Stimulated activated CD8-positive, alpha-beta memory T cell treated with anti-CD3 and anti-CD28 coated beads, Interleukin-7, amount 100 ng/mL, for 4 hours (primary cell): ENCODE results near the gene METTL8.

ENCODE experiments used
- DNase-seq, 2 donors: peaks; one replicate each; pipeline ENCODE4 v3.0.0-alpha.2; 2020; ENCODE audit warnings: low read depth in 2 of 2

Gene METTL8, protein sequence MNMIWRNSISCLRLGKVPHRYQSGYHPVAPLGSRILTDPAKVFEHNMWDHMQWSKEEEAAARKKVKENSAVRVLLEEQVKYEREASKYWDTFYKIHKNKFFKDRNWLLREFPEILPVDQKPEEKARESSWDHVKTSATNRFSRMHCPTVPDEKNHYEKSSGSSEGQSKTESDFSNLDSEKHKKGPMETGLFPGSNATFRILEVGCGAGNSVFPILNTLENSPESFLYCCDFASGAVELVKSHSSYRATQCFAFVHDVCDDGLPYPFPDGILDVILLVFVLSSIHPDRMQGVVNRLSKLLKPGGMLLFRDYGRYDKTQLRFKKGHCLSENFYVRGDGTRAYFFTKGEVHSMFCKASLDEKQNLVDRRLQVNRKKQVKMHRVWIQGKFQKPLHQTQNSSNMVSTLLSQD

DNA sequence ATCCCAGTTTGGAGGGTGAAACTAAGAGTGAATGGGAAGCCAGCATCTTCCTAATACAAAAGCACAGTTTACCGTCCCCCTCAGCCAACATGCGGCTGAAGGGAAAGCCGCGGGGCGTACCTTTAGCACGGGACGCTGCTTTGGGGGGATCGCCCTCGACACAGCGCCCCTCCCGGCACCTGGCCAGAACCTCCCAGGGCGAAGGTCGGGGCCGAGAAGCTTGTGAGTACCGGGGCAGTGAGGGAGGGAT lies at the start of gene METTL8:
Gene METTL8, minus strand, starts transcription at position 228 of the 250 bp plus-strand sequence. CDS start 41,805 bp downstream, outside the sequence.
- DNase-seq: no peak

DNA sequence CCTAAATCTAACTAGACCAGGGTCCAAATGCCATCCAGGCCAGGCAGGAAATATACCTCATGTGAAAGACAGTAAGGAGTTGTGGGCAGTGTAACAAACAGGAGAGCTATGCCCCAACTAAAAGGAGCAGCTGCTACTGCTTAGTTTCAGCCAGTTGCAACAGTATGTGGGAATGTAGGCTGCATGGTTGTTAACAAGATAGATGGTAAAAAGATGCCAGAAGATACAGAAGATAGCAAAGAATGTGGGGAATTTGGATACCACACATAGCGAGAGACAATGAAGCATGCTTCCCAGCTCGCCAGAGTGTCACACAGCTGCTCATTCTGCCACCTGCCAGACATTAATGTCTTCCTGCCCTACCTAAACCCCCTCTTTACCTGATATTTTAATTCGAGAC lies 49.1 kb upstream of the METTL8 start:
- DNase-seq: no peak

DNA sequence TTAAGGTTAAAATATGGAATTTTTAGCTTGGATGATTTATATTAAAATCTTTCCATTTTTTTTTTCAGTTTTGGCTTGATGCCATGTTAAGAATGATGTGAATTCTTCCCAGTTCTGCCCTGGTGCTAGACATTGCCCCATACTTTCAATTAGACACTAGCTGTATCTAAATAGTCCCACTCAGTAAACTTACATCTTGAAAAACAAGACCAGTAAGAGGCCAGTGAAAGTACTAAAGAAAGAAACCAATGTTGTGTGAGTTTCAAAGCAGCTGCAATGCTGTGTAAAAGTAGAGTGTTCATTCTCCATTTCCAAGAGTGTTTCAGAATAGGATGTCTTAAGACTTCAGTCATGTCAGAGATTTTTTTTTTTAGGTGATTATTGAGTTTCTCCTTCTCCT lies 48.5 kb upstream of the METTL8 start:
- DNase-seq: no peak

DNA sequence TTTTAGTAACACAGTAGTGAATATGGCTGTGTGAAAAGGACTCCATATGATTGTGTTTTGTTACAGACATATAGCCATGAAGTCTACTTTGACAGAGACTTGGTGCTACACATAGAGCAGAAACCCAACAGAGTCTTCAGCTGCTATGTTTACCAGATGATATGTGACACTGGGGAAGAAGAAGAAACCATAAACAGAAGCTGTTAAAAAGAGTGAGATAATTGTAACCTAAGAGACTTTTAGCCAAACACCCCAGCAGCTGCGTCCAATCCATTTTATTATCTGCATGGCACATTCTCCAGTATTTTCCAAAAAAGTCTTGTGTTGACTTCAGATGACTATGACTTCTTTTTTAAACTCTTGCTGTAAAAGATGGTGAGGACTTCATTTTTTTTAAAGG lies 47.1 kb upstream of the METTL8 start:
- no peak for DNase-seq

DNA sequence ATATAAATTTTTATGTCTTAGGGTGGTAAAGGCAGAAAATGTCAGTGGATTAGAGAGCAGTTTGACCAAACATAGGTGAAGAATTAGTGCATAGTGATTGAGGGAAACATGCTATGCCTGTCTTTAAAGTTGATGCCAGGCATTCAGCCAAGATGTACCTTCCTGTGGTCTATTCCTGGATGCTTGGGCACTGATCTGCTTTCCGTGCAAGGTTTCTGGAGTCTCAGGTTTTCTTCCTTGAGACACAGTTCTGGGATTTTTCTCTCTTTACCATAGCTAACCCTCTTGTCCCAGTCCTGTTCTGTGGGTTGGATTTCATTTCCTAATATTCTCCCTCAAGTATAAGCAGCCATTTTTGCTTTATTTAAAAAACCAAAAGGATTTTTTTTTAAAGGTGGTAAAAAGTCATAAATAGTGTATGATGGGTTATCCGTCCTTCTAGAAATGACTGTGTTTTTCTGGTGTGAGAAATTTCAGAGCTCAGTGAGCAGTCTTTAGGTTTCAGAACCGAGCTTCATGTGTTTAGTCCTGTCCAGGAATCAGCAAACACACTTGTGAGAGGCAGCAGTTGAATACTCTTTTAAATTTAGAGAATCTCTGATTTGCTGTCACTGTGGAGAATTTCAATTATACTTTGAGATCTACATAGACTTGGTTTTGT lies 45.5 kb upstream of the METTL8 start:
- DNase-seq: no peak

DNA sequence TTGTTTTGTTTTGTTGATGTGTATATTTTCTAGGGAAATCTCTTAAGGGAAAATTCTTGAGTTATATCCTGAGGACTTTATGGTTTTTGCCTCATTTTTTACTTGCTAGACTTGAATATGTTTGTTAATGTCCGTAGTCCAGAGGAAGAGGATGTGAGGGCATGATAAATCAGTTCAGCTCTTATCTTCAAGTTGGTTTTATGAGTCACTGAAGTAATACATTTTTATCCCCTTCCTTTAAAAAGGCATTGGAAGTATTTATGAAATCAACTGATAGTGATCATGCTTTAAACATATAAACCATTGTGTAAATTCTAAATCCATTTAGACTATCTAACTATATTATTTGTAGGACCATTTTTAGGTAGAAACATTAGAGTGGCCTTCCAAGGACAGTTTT lies 44.6 kb upstream of the METTL8 start:
- no peak for DNase-seq

DNA sequence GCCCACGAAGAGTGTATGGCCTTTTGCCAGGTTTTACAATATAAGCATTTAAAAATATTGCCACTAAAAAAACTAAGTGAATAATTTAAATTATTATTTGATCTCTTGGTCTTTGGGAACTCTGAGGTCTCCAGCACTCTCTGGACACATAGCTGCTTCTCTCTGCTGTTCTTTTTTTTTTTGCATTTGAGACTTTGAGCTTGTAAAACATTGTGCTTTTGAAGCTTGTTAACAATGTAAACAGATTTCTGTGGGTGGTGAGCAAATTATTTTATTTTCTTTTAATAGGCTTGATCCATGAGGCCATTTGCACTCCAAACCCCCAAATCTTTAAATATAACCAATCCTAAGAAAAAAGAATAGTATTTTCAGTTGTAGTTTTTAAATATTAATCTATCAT lies 42.2 kb upstream of the METTL8 start:
- DNase-seq: no peak

DNA sequence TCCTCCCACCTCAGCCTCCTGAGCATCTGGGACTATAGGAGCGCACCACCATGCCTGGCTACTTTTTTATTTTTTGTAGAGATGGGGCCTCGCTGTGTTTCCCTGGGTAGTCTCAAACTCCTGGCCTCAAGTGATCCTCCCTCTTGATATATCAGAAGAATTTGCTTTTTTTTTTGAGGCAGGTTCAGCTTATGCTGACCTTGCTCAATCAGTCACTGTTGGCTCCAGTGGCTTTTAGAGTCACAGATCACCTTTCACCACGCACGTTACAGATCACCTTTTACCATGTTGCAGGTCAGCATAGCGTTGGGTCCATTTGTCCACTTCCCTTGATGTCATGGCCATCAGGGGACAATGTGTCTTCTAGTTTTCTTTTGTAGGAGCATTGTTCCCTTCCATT lies 36.3 kb upstream of the METTL8 start:
- no peak for DNase-seq

DNA sequence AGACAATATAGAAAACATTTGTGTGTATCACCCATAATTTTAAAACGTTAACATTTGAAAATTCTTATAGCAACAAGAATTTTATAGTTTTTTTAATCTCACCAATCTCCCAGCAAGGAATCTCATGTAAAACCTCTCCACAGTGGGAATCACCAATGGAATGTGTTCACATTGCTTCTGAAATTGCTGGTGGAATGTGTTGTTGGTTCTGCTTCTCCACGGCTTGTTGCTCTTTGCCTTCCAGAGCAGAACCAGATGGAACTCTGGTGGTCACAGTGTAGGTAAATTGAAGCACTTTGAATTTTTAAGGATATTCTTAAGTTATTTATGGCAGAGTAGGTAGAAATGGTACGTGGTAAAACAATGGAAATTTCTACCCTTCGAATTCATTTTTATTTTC lies 35.4 kb upstream of the METTL8 start:
- no peak for DNase-seq

DNA sequence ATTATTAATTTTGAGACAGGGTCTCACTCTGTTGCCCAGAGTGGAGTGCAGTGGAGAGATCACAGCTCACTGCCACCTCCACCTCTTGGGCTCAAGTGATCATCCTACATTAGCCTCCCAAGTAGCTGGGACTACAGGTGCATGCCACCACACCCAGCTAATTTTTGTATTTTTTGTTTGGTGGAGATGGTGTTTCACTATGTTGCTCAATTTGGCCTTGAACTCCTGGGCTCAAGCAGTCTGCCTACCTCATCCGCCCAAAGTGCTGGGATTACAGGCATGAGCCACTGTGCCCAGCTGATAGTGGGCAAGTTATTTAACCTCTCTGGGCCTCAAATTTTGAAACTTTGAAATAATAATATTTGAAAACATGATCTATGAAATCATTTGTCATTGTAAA lies 26.7 kb upstream of the METTL8 start:
- DNase-seq: no peak

DNA sequence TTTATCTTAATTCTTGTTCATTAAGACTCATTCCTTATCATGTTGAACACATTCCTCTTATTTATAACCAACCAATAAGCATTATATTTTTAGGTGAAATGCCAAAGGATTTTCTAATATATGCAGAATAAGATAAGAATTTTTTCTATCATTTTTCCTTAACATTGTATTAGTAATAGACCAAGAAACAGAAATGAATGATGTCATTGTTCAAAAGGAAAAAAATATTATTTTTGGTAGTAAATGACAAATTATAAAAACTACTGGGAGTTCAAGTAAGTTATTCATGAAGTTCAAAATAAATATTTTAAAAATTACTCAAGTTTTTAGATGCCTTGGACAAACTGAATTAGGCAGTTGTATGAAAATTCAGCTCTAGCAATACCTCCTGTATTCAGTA lies 25.7 kb upstream of the METTL8 start:
- no peak for DNase-seq

DNA sequence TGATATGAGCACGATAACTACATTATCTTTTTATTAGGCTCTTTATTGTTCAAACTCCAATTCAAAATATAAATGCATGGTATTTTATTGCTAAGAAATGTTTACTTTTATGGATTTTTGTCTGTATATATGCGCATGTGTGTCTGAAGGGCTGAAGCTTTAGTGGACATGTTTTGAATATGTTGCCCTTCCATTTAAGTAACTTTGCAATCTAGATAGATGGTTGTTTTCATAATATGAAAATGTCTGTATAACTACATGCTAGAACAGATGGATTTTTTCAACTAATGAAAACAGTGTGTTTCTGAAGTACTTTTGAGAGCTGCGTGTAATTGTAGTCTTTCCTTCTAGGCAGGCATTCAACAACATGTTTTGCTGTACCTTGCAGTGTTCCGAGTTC lies 19.0 kb upstream of the METTL8 start:
- DNase-seq: no peak

DNA sequence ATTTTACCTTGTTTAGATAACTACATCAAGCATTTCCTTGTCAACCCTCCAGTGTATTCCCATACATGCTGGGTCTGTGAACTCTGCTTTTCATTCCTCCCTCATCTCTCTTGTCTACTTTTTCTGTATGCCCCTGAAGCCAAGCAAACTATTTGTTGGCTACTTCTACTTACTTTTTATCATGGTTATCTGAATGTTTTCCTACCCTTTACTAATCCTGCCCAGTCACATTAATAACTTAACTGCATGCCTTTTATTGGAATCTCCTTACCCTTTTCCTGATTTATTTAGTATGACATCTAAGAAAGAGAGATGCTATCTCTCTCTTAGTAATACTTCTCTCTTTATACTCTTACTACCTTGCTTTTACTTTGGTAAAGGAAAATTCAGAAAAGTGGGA lies 17.3 kb upstream of the METTL8 start:
- DNase-seq: no peak

DNA sequence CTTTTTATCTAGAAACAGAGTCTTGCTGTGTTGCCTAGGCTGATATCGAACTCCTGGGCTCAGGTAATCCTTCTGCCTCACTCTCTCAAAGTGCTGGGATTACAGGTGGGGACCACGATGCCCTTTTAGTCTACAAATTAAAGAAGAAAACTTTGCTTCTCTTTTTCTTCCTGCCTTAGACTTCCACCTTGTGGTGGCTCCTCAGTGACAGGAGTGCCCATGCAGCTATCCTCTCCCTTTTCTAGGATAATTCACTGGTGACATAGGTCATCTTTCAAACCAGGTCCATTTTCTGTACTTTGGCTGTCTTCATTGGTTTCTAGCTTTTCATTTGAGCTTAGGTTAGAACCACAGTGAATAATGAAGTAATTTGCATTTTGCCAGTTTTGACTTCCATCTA lies 13.9 kb upstream of the METTL8 start:
- DNase-seq: no peak

DNA sequence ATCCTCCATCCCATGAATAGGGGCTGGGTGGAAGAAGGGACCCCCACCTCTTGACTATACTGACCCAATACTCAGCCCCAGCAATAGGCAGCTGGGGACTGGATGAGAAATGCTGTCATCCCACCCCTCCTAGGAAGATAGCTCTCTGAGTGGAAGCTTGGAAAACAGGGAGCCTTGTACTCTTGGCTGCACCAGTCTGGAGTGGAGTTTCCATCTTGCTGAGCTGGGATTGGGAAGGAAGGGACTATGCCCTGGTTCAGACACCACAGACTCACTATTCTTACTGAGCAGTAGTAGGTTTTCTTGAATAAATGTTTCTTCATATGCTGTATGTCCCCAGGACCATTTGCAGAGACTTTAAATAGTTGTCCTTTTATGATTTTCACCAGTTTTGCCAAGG lies 7.7 kb upstream of the METTL8 start:
- DNase-seq: no peak

DNA sequence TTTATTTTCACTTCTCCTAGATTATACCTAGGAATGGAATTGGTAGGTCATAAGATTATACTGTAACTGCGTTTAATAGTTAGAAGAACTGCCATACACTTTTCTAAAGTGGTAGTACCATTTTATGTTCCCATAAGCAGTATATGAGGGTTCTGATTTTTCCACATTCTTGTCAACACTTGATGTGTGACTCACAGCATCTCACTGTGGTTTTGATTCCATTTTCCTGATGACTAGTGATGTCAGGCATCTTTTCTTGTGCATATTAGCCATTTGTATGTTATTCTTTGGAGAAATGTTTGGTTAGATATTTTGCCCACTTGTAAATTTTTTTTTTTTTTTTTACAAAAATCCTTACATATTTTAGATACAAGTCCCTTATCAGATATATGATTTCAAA lies 2.5 kb upstream of the METTL8 start:
- no peak for DNase-seq

DNA sequence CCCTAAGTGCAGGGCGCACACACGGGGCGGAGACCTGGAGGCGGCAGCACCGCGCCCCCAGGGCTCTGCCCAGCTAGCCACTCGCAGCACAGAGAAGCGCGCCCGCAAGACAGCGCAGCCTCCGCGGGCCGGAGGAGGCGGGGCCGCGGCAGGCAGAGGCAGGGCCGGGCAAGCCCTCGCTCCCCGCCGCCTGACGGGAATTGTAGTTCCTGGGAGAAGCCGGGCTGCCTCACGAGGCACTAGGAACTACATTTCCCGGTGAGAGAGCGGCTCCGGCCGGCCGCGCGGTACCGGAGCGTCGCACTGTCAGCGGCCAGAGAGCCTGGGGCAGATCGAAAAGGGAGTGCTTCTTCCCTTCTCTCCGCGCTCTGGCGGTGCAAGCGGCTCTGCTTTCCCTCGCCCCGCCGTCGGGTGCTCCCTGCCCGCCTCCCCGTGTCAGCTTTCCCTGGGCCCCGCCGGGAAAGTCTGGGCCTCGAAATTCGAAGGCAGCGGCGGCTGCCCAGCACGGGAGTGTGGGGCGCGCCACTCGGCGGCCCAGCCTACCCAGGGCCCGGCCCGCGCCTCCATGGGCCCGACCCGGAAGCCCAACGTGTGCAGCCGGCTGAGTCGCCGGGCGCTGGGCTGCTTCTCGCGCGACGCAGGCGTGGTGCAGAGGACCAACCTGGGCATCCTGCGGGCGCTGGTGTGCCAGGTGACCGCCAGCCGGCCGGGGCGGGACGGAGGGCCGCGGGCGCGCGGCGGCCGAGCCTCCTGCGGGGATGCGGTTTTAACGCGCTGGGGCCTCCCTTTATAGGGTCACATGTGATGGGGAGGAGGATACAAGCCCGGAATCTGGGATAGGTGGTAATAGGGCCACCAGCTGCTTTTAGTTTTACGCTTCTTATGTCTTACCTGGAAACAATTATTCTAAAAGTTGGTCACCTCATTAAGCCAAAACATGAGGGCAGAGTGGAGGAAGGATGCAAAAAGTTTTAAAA lies 511 bp upstream of the METTL8 start, which contains the start of gene DCAF17:
Gene DCAF17, plus strand, starts transcription at position 214 of the 977 bp plus-strand sequence. Its CDS starts 352 bp downstream, at position 566.
- DNase-seq: peak; percentile 88 to 95

DNA sequence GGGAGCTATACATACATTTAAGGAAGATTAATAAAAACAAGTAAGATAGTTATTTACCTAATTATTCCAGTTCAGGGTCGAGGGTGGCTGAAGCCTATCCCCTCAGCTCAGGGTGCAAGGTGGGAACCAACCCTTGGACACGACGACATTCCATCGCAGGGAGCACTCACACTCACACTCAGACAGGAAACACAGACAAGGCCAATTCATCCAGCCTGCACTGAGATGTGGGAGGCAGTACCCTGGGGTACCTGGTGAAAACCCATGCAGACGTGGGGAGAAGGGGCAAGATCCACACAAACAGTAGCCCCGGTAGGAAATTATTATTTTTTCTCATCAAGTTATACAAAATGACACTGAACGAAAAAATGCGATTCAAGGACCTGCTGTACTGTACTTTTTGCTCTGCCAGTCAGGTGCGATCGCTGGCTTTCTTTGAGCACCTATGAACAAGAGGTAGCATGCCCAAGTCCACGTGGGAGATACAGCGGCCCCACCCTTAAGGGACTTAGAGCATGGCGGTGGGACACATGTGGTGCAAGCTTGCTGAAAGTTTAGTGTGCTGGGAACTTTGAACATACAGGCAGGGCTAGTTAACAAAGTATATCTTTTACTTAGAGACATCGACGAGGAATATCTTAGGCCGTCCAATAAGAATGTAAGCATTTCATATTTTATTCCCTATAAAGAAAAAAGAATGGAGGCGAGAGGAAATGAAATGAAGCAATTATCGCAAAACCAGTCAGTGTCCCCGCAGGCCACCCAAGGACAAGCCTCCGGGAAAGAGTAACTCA lies 624 bp downstream of the METTL8 start:
- DNase-seq: peak; percentile 29 to 43

DNA sequence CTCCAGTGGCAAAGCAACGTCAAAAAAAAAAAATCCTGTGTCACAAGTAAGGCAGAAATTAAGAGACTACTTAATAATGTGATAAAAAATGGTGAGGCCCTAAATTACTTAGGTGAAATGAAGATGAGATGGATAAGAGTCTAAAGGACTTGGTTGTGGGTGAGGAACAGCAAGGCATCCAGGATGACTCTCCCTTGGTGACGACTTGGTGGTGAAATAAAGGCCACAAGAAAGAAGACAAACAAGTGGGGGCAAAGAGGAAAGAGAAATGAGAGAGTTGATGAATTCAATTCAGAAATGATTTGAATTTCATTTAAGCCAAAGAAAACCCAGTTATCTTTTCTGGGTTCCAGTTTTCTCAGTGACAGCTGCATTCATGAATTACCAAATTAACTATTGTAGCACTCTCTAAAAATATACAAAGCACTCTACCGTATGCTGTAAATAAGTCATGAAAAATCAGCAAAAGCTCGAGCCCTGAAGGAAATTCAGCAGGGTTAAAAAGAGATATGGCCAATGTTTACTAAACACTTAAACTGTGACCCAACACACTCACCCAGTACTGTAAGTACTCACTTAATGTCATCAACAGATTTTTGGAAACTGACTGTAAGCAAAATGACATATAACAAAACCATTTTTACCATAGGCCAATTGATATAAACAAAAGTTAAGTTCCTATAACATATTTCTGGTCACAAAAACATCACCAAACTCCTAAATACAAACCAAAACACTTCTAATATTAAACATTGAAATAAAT lies 1.4 kb downstream of the METTL8 start:
- no peak for DNase-seq

DNA sequence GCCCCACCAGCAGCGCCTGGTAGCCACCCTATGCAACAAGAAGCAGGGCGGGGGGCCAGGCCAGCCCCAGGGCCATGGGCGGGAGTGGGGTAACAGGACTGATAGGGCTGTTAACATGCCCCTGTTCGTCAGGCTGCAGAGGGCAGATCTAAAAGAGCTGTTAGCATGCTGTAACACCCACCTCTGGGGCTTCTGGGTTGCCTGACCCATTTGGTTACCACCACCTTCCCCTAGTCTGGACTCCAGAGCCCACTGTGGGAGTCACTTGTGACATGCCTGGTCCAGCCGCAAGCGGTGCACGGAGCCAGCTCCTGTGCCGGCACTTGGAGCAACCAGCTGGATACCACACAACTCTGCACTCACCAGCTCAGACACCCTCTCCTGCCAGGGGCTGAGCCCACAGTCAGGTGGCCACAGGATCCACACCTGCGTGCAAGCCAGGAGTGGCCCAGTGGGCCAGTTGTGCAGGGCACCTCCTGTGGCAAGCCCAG lies 2.1 kb downstream of the METTL8 start:
- DNase-seq: no peak
